ENCODE results near the gene KREMEN2. TPM values are rescaled to one million over a fixed set of nuclear protein-coding genes. Genes with fewer than 3 reads are reported as not detected.

Gene KREMEN2
- total and polyA plus RNA-seq, 2 of the 13 experiments (the other 11 are each of a cell fraction or from before 2014, with no cell fraction given), result 0.48 to 1.2 TPM

- TF ChIP-seq CTCF (CRISPR knock-in tag; IDR thresholded peaks at IDR 0.05), result peak; percentile 46; the same call in 1 of the 2 replicates
- TF ChIP-seq YEATS2 (CRISPR knock-in tag; IDR thresholded peaks at IDR 0.05; ENCODE audit: borderline replicate concordance), result 0 out of 2 replicates have a peak, but pooled peaks have one; percentile 5
- TF ChIP-seq SOX6 (IDR thresholded peaks at IDR 0.05), result no peak
- 0 out of 2 replicates have a peak, but pooled peaks have one; percentile 13 for TF ChIP-seq SOX6 (CRISPR knock-in tag; IDR thresholded peaks at IDR 0.05)
- no peak for TF ChIP-seq ZNF331 (CRISPR knock-in tag; IDR thresholded peaks at IDR 0.05)
- no peak for TF ChIP-seq SNAPC2 (CRISPR knock-in tag; IDR thresholded peaks at IDR 0.05)
- no peak for TF ChIP-seq PHF20 (CRISPR knock-in tag; IDR thresholded peaks at IDR 0.05)
- 0 out of 2 replicates have a peak, but pooled peaks have one; percentile 48 for TF ChIP-seq ZNF547 (CRISPR knock-in tag; IDR thresholded peaks at IDR 0.05)
- no peak for TF ChIP-seq ZFP90 (CRISPR knock-in tag; IDR thresholded peaks at IDR 0.05; ENCODE audit: borderline replicate concordance)
- TF ChIP-seq ZZZ3 (CRISPR knock-in tag; IDR thresholded peaks at IDR 0.05; ENCODE audit: borderline replicate concordance), result no peak
- TF ChIP-seq THRA (CRISPR knock-in tag; IDR thresholded peaks at IDR 0.05; ENCODE audit: borderline replicate concordance), result no peak
- TF ChIP-seq ZNF101 (CRISPR knock-in tag; IDR thresholded peaks at IDR 0.05; ENCODE audit: borderline replicate concordance, low read depth), result no peak
- no peak for TF ChIP-seq ZFP36L2 (CRISPR knock-in tag; IDR thresholded peaks at IDR 0.05)
- no peak for TF ChIP-seq PRPF4 (IDR thresholded peaks at IDR 0.05; ENCODE audit: low read depth, low read length, poor library complexity, severe bottlenecking)
- TF ChIP-seq ZC3H13 (CRISPR knock-in tag; IDR thresholded peaks at IDR 0.05), result peak; percentile 26; the same call in 1 of the 2 replicates
- no peak for TF ChIP-seq ZNF782 (CRISPR knock-in tag; IDR thresholded peaks at IDR 0.05; ENCODE audit: borderline replicate concordance)
- no peak for TF ChIP-seq ZBTB34 (CRISPR knock-in tag; IDR thresholded peaks at IDR 0.05)
- peak; percentile 43; the same call in 1 of the 2 replicates for TF ChIP-seq ZFP91 (CRISPR knock-in tag; IDR thresholded peaks at IDR 0.05; ENCODE audit: borderline replicate concordance)
- TF ChIP-seq KDM5B (CRISPR knock-in tag; IDR thresholded peaks at IDR 0.05; ENCODE audit: borderline replicate concordance), result 0 out of 2 replicates have a peak, but pooled peaks have one; percentile 30
- no peak for TF ChIP-seq THAP8 (CRISPR knock-in tag; IDR thresholded peaks at IDR 0.05; ENCODE audit: borderline replicate concordance)
- TF ChIP-seq GTF2F1 (IDR thresholded peaks at IDR 0.05; ENCODE audit: low read length), result no peak
- TF ChIP-seq HDAC6 (IDR thresholded peaks at IDR 0.05; ENCODE audit: low read depth, low read length), result no peak
Observed at GRCh38 chr16:3013491-3013951, 49.4 kb downstream of the KREMEN2 start (continued).

All from HepG2 (cell line).